Adrenal gland (tissue), 5 donors: ENCODE data around the gene PTK7.

Source experiments
- CTCF ChIP-seq, 6 experiments: fragments of 450-650 bp in 4 of 6; fragments of 200-600 bp in 2 of 6; sonication (generic) in 1 of 6; IDR thresholded peaks; 1 replicate in 5 of 6; 2 replicates in 1 of 6; pipeline versions ENCODE4 v1.5.1 to v1.8.0; 2016 to 2021; ENCODE audit warnings: antibody characterized with exemption in 6 of 6, mild to moderate bottlenecking in 2 of 6, moderate library complexity in 1 of 6
- POLR2A ChIP-seq, 2 donors: fragments of 450-650 bp; IDR thresholded peaks; one replicate each; pipeline ENCODE4 v1.6.1; 2017; ENCODE audit warnings: antibody characterized with exemption in 2 of 2, mild to moderate bottlenecking in 2 of 2, moderate library complexity in 1 of 2
- donor health status: DM: no; HTN: no; CAD: no.

GRCh38 chr6:43054206-43054943 lies 21.7 kb upstream of the PTK7 start:
- no peak for TF ChIP-seq CTCF (IDR thresholded peaks at IDR 0.05)
- no peak for TF ChIP-seq POLR2A (IDR thresholded peaks at IDR 0.05)
